ENCODE data around the gene FAM120A.
A peak's percentile ranks its signal among the peaks of the same experiment; 100 is the strongest.

Gene FAM120A

DNA sequence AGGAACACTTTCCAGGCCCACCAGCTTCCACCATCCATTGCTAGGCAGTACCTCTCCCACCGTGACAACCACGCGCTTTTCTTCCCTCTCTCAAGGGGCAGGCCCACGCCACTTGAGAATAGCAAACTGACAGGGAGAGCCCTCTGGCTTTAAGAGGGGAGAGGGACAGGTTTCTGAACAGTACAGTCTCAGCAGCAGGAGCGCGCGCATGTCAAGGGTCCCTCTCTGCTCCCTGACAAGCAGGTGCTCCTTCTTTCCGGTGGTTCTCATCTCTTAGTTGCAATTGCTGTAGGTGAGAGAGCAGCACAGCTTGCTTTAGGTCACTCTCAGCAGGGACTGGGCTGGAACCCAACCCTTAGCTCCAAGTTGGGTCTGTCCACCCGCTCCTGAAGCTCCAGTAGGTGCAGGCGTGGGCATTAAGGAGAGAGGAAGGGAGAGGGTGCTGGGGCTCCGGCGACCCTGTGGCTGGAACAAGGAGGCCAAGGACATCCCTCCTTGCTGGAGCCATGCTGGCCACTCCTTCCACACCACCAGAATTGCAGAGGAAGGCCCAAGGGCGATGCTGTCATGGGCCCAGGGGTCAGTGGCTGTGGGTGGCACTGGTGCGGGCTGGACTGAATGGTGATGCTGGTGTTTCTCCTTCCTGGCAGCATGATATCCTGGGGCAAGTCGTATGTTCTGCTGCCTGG, 115.9 kb downstream of the FAM120A start:
- TF ChIP-seq, protein P1, sequence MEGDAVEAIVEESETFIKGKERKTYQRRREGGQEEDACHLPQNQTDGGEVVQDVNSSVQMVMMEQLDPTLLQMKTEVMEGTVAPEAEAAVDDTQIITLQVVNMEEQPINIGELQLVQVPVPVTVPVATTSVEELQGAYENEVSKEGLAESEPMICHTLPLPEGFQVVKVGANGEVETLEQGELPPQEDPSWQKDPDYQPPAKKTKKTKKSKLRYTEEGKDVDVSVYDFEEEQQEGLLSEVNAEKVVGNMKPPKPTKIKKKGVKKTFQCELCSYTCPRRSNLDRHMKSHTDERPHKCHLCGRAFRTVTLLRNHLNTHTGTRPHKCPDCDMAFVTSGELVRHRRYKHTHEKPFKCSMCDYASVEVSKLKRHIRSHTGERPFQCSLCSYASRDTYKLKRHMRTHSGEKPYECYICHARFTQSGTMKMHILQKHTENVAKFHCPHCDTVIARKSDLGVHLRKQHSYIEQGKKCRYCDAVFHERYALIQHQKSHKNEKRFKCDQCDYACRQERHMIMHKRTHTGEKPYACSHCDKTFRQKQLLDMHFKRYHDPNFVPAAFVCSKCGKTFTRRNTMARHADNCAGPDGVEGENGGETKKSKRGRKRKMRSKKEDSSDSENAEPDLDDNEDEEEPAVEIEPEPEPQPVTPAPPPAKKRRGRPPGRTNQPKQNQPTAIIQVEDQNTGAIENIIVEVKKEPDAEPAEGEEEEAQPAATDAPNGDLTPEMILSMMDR (conservative IDR thresholded peaks at IDR 0.05; ENCODE audit: low read depth), result no peak
- POLR2A ChIA-PET (ENCODE audit: low non-redundant PET), result interaction anchor here (1.2 to 1.3 kb wide), 2 partner anchors 10 to 113 kb away, joined by 3 to 4 read pairs; partner anchors contain the start of gene FAM120AOS

DNA sequence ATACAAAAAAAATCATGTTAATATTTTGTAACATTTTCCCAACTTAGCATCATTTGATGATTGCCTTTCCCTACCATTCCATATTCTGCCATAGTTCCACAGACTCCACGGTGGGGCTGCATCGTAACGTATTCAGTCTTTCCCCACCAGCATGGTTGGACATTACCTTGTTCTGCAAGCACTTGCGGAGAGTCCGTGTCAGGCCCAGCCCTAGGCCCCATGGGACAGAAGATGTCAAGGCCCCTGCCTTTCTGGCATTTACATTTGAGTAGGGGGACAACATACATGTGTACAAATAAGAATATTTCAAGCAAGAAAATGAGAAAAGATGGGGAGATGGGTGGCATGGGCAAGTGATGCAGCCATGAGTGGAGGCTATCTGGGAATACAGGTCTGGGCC, 116.7 kb downstream of the FAM120A start:
- POLR2A ChIA-PET (ENCODE audit: low non-redundant PET), result no interaction called here
- CTCF ChIA-PET, result no interaction called here
- TF ChIP-seq, protein P1 (conservative IDR thresholded peaks at IDR 0.05; ENCODE audit: low read depth), result no peak

More for the DNA sequence above, 115.9 kb downstream of the FAM120A start:
- DNase-seq (ENCODE audit: low spot score), result no peak
- H3K27ac ChIP-seq, result peak overlapping the region; percentile 86
- CTCF ChIA-PET, result interaction anchor here (0.6 to 2.1 kb wide), 5 partner anchors 7 to 807 kb away, joined by 3 to 13 read pairs (median 4); a partner anchor contains a TSS

DNA sequence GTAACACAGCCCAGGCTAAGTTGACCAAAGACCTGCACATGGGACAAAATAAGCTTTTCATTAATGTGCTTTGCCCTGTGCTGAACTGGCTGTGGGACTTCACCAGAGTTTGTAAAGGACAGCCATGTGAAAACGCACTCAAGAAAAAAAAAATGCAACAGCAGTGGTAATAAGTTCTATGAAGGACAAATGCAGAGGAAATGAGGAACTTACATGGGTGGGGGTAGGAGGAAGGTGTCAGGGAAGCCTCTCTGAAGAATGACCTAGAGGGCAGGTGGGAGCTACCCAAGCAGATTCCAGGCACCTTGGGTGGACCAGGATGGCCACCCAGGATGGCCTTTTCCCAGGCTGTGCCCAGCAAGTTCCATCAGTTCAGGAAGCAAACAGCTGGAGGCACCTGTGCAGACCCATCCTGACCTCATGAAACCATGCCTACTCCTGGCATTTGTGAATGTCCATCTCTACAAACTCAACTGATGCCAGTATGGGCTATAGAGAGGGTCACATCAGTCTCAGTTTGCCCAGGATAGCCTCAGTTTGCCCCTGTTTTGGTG, 118.2 kb downstream of the FAM120A start:
- POLR2A ChIA-PET (ENCODE audit: low non-redundant PET), result no interaction called here
- H3K27ac ChIP-seq, result no peak overlapping the region
- no peak for DNase-seq (ENCODE audit: low spot score)
- CTCF ChIA-PET, result interaction anchor here (0.5 to 0.7 kb wide), 2 partner anchors 15 to 445 kb away, joined by 3 read pairs; no protein-coding TSS in a partner anchor
- TF ChIP-seq, protein P1 (conservative IDR thresholded peaks at IDR 0.05; ENCODE audit: low read depth), result no peak

More for the DNA sequence above, 116.7 kb downstream of the FAM120A start:
- DNase-seq (ENCODE audit: low spot score), result no peak
- H3K27ac ChIP-seq, result no peak overlapping the region

DNA sequence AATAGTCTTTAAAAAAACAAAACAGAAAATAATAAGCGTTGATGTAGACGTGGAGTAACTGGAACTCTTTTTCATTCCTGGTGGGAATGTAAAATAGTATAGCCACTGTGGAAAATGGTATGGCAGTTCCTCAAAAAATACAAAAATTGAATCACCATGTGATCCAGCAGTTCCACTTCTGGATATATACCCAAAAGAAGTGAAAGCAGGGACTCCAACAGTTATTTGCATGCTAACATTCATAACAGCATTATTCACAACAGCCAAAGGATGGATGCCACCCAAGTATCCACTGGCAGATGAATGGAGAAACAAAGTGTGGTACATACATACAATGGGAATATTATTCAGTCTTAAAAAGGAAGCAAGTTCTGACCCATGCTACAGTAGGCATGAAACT, 120.7 kb downstream of the FAM120A start:
- no peak for DNase-seq (ENCODE audit: low spot score)
- ChIA-PET POLR2A (ENCODE audit: low non-redundant PET) (no interaction called here), CTCF (no interaction called here)
- no peak overlapping the region for H3K27ac ChIP-seq
- TF ChIP-seq, protein P1 (conservative IDR thresholded peaks at IDR 0.05; ENCODE audit: low read depth), result no peak

DNA sequence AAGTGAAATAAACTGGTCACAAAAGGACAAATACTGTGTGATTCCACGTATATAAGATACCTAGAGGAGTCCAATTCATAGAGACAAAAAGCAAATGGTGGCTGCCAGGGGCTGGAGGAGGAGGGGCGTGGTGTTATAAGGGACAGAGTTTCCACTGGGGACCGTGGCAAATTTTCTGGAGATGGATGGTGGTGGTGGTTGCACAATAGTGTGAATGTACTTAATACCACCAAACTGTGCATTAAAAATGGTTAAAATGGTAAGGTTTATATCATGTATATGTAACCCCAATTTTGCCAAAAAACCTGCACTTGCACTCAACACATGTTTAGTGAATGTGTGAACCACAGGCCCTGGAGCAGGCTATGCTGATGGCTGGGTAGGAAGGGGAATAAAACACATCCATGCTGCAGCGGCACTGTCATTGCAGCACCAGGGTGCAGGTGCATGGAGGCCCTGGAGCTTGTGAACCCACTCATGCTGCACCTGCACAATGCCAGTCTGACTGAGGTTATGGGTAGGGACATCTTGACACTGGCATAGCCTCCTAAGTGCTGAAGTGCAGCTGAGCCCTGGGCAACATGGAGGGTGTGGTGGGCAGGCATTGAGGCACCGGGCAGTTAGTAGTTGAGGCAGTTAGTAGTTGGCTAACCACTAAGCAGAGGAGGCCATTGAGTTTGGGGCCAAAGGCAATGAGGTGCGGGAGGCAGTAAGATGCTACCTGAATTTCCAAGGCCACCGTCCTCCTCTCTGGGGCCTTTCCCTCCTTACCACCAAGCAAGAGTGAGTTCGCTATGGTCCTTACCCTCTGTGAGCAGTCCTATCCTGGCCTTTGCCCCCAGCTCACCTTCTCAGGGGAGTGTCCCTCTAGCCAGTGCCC, 121.4 kb downstream of the FAM120A start:
- POLR2A ChIA-PET (ENCODE audit: low non-redundant PET), result no interaction called here
- CTCF ChIA-PET, result no interaction called here
- TF ChIP-seq, protein P1 (conservative IDR thresholded peaks at IDR 0.05; ENCODE audit: low read depth), result no peak
- no peak for DNase-seq (ENCODE audit: low spot score)
- no peak overlapping the region for H3K27ac ChIP-seq

DNA sequence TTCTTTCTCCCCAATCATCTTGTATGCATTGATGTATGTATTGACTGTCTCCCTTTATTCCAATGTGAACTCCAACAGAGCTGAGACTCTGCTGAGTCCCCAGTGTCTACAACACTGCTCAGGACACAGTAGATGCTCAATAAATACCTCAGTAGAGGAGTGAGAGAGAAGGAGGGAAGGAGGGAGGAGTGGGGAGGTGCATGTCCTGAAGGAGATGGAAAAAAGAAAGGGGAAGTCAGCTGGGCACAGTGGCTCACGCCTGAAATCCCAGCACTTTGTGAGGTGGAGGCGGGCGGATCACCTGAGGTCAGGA, 122.0 kb downstream of the FAM120A start:
- no peak overlapping the region for H3K27ac ChIP-seq
- TF ChIP-seq, protein P1 (conservative IDR thresholded peaks at IDR 0.05; ENCODE audit: low read depth), result no peak
- POLR2A ChIA-PET (ENCODE audit: low non-redundant PET), result no interaction called here
- no peak for DNase-seq (ENCODE audit: low spot score)
- CTCF ChIA-PET, result no interaction called here
